Lower leg skin (tissue), 4 donors: Measurements from ENCODE around the gene VPREB1. TPM values are rescaled to one million over a fixed set of nuclear protein-coding genes. Genes with fewer than 3 reads are reported as not detected.
A peak's percentile ranks its signal among the peaks of the same experiment; 100 is the strongest.

ENCODE experiments used
- DNase-seq, 2 donors: peaks; one replicate each; pipeline ENCODE4 v3.0.0-alpha.2; 2019; ENCODE audit warnings: low spot score in 2 of 2
- H3K4me3 ChIP-seq: fragments of 200-600 bp; sonication (generic); 2 replicates; pipeline ENCODE4 v1.5.1; 2017; ENCODE audit warnings: mild to moderate bottlenecking, low read depth; ENCODE audit not compliant: poor library complexity, severe bottlenecking
- POLR2A ChIP-seq, 2 donors: fragments of 450-650 bp; IDR thresholded peaks; one replicate each; pipeline ENCODE4 v1.6.1; 2016 to 2017; ENCODE audit warnings: antibody characterized with exemption in 2 of 2, mild to moderate bottlenecking in 1 of 2, moderate library complexity in 1 of 2
- WGBS, 2 donors: methylation state at CpG; one replicate each; pipeline ENCODE4 v1.1.5; 2018; 5-methylcytosine and 5-hydroxymethylcytosine counted together
- intact Hi-C: fragments of 100-400 bp; cut with DNase I; formaldehyde crosslinking; loops from one replicate; pipeline ENCODE4 v1.15.0; 2023; ENCODE audit warnings: low total_unique reads
- total RNA-seq, 4 donors: library from RNA; depleted of rRNA; stranded (reverse); fragments of >200 nt; gene quantifications; one replicate each; pipeline ENCODE4 v1.1.0, GENCODE V29; 2016
- TF ChIP-seq, protein P1 (sequence below), 3 donors: fragments of 450-650 bp; IDR thresholded peaks; one replicate each; pipeline ENCODE4 v1.5.1; 2016; ENCODE audit warnings: antibody characterized with exemption in 3 of 3, mild to moderate bottlenecking in 3 of 3, moderate library complexity in 2 of 3

The VPREB1 gene
- total RNA-seq, 4 donors from 2014 or later = not detected

DNA sequence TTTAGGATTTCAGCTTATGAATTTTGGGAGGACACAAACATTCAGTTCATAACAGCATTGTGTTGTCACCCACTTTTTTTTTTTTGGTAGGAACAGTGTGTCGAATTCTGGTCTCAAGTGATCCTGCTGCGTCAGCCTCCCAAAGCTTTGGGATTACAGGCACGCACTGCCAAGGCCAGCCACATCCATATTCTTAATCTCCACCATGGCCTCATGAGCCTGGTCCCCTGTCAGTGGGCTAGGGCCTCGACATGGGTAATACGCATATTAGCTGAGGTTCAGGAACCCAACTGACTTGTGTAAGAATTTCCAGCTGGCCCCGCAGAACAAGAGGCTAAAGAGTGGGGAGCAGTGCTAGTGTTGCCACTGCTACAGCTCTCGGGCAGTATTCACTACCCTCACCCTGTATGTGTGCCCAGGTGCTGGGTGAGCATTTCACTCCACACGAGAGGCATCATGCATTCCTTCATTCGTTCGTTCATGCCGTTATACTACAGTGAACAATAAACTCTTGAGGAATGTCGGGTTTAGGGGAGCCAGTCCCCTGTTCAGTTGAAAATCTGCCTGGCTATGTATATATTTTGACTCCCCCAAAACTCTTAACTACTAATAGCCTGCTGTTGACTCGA lies 5.2 kb upstream of the VPREB1 start:
- TF ChIP-seq, protein P1, sequence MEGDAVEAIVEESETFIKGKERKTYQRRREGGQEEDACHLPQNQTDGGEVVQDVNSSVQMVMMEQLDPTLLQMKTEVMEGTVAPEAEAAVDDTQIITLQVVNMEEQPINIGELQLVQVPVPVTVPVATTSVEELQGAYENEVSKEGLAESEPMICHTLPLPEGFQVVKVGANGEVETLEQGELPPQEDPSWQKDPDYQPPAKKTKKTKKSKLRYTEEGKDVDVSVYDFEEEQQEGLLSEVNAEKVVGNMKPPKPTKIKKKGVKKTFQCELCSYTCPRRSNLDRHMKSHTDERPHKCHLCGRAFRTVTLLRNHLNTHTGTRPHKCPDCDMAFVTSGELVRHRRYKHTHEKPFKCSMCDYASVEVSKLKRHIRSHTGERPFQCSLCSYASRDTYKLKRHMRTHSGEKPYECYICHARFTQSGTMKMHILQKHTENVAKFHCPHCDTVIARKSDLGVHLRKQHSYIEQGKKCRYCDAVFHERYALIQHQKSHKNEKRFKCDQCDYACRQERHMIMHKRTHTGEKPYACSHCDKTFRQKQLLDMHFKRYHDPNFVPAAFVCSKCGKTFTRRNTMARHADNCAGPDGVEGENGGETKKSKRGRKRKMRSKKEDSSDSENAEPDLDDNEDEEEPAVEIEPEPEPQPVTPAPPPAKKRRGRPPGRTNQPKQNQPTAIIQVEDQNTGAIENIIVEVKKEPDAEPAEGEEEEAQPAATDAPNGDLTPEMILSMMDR (IDR thresholded peaks at IDR 0.05) = no peak
- no peak overlapping the region for H3K4me3 ChIP-seq
- 80% methylated on average over 13 of the region's 13 CpGs for WGBS, 2 donors
- intact Hi-C loops = no loop called here
- DNase-seq = peak in 1 of 2 donors; percentile 43

DNA sequence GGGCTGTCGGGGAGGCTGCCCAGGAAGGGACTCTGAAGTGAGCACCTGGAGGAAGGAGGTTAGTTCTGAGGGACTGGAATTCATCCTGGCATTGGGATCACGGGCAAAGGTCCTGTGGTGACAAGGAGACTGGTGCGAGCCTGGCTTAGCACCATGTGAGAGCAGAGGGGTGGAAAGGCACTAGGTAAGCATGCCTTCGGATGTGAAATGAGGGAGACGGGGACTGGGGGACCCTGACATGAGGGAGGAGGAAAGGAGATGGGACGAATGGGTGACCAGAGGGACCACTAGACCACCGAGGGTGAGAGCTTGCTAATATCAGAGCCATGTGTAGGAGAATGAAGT lies 3.1 kb upstream of the VPREB1 start:
- 84 to 85% methylated on average over 6 to 7 of the region's 7 CpGs for WGBS, 2 donors

DNA sequence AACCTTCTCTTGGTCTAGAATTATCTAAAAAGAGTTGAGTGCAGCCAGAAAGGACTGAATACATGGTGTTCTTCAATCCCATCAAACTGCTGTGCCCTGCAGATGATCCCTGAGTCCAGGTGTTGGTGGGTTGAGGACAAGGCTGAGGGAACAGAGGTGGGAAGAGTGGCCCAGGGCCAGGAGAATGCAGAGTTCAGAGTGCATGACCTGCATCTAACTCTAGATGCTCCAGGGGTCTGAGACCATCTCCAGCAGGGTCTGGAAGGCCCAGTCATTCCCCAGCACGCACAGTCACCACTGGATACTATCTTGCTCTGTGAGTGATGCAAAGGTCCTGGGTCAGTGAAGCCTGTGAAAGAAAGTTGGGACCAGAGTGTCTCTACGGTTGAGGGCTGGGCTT lies 2.1 kb upstream of the VPREB1 start:
- peak in 1 of 2 donors; percentile 77 for DNase-seq
- 66 to 76% methylated on average over 2 of the region's 2 CpGs for WGBS, 2 donors
- no peak overlapping the region for H3K4me3 ChIP-seq
- no peak for TF ChIP-seq POLR2A (IDR thresholded peaks at IDR 0.05)
- TF ChIP-seq, protein P1 (IDR thresholded peaks at IDR 0.05) = no peak
- intact Hi-C loops = no loop called here

More for the DNA sequence above, 3.1 kb upstream of the VPREB1 start:
- TF ChIP-seq POLR2A (IDR thresholded peaks at IDR 0.05) = no peak
- TF ChIP-seq, protein P1 (IDR thresholded peaks at IDR 0.05) = no peak
- intact Hi-C loops = no loop called here
- H3K4me3 ChIP-seq = no peak overlapping the region
- peak in 1 of 2 donors; percentile 48 for DNase-seq

DNA sequence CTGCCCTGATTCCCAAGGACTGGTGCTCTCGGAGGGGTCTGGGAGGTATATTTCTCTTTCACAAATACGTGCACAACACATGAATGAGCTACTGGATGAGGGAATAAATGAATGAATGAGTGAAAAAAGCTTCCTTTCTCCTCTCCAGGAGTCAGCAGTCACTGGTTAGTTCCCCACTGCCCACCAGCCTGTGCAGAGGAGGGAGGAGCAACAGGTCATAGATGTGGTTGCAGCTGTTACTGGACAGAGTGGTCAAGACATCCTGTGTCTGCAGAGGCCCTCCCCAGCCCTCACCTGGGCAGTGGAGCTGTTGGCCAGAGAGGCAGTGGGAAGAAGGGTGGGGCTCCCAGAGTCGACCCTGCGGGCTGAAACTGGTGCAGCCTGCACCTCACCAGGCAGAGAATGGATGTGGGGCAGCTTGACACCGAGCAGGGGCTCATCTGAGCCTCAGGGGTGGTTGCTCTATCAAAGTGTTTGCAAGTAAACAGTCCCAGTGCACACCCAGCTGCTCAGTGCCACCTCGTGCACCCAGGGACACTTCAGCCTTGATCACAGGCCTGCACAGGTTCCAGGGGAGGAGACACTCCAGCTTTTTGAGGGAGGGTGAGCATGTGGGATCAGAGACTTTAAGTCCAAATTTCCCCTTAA lies 1.4 kb upstream of the VPREB1 start:
- 48 to 53% methylated on average over 6 of the region's 6 CpGs for WGBS, 2 donors
- intact Hi-C loops = no loop called here
- no peak overlapping the region for H3K4me3 ChIP-seq
- peak in 1 of 2 donors; percentile 75 for DNase-seq
- TF ChIP-seq, protein P1 (IDR thresholded peaks at IDR 0.05) = no peak
- no peak for TF ChIP-seq POLR2A (IDR thresholded peaks at IDR 0.05)

DNA sequence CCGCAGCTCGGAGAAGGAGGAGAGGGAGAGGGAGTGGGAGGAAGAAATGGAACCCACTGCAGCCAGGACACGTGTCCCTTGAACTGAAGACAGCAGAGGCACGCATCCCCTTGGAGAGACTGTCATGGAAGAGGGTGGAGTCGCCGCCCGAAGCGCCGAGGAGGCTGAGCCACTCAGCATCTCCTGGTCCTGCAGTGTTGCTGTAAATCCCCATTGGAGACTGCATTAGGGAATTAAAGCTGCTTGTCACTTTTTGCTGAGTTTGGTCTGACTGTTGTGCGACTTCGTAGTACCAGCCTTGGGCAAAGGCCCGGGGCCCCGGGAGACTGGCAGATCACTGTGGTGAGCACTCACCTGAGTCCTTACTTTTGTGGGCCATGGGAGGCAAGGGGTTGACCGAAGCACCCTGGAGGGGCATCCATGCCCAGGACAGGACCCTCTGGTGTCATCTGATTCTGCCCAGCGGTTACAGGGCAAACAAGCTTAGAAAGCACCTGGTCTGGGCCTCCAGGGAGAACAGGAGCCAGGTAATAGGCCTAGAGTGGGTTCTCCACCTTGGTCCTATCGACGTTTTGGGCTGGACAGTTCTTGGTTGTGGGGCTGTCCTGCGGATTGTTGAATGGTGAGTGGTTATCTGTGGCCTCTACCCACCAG lies 797 bp downstream of the VPREB1 start:
- H3K4me3 ChIP-seq = no peak overlapping the region
- TF ChIP-seq POLR2A (IDR thresholded peaks at IDR 0.05) = no peak
- TF ChIP-seq, protein P1 (IDR thresholded peaks at IDR 0.05) = no peak
- intact Hi-C loops = no loop called here
- WGBS, 2 donors = 82 to 83% methylated on average over 17 to 18 of the region's 18 CpGs
- DNase-seq = peak in 1 of 2 donors; percentile 53
